GM19324 (cell line): ENCODE measurements around the gene AUTS2.

ENCODE experiments used
- ATAC-seq: cut with Tn5 transposase; IDR thresholded peaks from one replicate; pipeline ENCODE4 v1.9.1; 2021; ENCODE audit warnings: mild to moderate bottlenecking, moderate library complexity; ENCODE audit not compliant: unreplicated experiment, low FRiP score

AUTS2 gene

GRCh38 chr7:69811476-69812308 is 213.4 kb downstream of the AUTS2 start:
- no peak for ATAC-seq

- no peak for ATAC-seq
These were observed 214.5 kb downstream of the AUTS2 start for GRCh38 chr7:69812756-69813155.

- ATAC-seq = no peak
These were observed 215.5 kb downstream of the AUTS2 start for GRCh38 chr7:69813637-69814240.

GRCh38 chr7:69814421-69814962 is 216.2 kb downstream of the AUTS2 start:
- ATAC-seq = no peak

GRCh38 chr7:69816501-69816900 is 218.2 kb downstream of the AUTS2 start:
- no peak for ATAC-seq

- no peak for ATAC-seq
These were observed 218.8 kb downstream of the AUTS2 start for GRCh38 chr7:69817121-69817520.

- ATAC-seq = no peak
These were observed 219.8 kb downstream of the AUTS2 start for GRCh38 chr7:69817841-69818635.

GRCh38 chr7:69818636-69819332 is 220.5 kb downstream of the AUTS2 start:
- ATAC-seq = no peak

- ATAC-seq = no peak
These were observed 221.0 kb downstream of the AUTS2 start for GRCh38 chr7:69819333-69819705.

- ATAC-seq = no peak
These were observed 222.4 kb downstream of the AUTS2 start for GRCh38 chr7:69820479-69821192.

GRCh38 chr7:69822386-69822785 is 224.1 kb downstream of the AUTS2 start:
- no peak for ATAC-seq

GRCh38 chr7:69823151-69823744 is 225.0 kb downstream of the AUTS2 start:
- ATAC-seq = no peak

- no peak for ATAC-seq
These were observed 227.1 kb downstream of the AUTS2 start for GRCh38 chr7:69825113-69825972.

- ATAC-seq = no peak
These were observed 228.0 kb downstream of the AUTS2 start for GRCh38 chr7:69826283-69826682.

- no peak for ATAC-seq
These were observed 228.9 kb downstream of the AUTS2 start for GRCh38 chr7:69827140-69827539.

- no peak for ATAC-seq
These were observed 229.3 kb downstream of the AUTS2 start for GRCh38 chr7:69827558-69827957.

- ATAC-seq = no peak
These were observed 234.1 kb downstream of the AUTS2 start for GRCh38 chr7:69832356-69832755.

- ATAC-seq = no peak
These were observed 235.7 kb downstream of the AUTS2 start for GRCh38 chr7:69833964-69834363.

- ATAC-seq = no peak
These were observed 238.4 kb downstream of the AUTS2 start for GRCh38 chr7:69836702-69837101.
